Measurements from ENCODE around the gene FAN1. TPM values are rescaled to one million over a fixed set of nuclear protein-coding genes. Genes with fewer than 3 reads are reported as not detected.

The FAN1 gene
- total and polyA plus RNA-seq, 2 donors (not counting 1 experiment from before 2014, with no cell fraction given), result 8.9 to 25.1 TPM

- Histone ChIP-seq H4K20me1 (ENCODE audit: control insufficient read depth, extremely low read depth, insufficient read depth, low read length) (no peaks in the 10 kb centered on the region), H3K36me3 (ENCODE audit: control insufficient read depth, insufficient read depth, low read length) (no peaks in the 10 kb centered on the region), H3K4me3 (replicated peaks in 1 of 4; ENCODE audit: control extremely low read depth in 1 of 4, insufficient read depth in 1 of 4, low read depth in 3 of 4, low read length in 4 of 4) (no peak overlapping the region), H3K9me3 (ENCODE audit: control insufficient read depth, insufficient read depth, low read depth, low read length) (no peaks in the 10 kb centered on the region), H3K79me2 (ENCODE audit: control insufficient read depth, insufficient read depth, low read length) (peaks cover 23% of the 10 kb centered on the region), H3K4me1 (ENCODE audit: control insufficient read depth, extremely low read depth, insufficient read depth, low read length) (no peaks in the 10 kb centered on the region), H2AFZ (ENCODE audit: low read length) (no peak overlapping the region), H3K9ac (ENCODE audit: insufficient read depth, low read length) (no peak overlapping the region), H3K27ac (ENCODE audit: insufficient read depth, low read length) (no peak overlapping the region), H3K27me3 (ENCODE audit: control insufficient read depth, insufficient read depth, low read length) (no peaks in the 10 kb centered on the region), H3K4me2 (ENCODE audit: extremely low read depth, insufficient read depth, low read length) (no peak overlapping the region)
- no peak for DNase-seq (ENCODE audit: low read depth in 2 of 2)
- no peak for TF ChIP-seq EZH2 (IDR thresholded peaks at IDR 0.05; ENCODE audit: low read length, missing control alignments)
- TF ChIP-seq CTCF (conservative IDR thresholded peaks at IDR 0.05 in 1 of 2, IDR thresholded peaks at IDR 0.05 in 1 of 2; ENCODE audit: low read depth in 1 of 2, low read length in 2 of 2), result no peak
Observed at GRCh38 chr15:30979457-30979856, 75.7 kb downstream of the FAN1 start.

GRCh38 chr15:30984118-30984517 is 80.4 kb downstream of the FAN1 start:
- Histone ChIP-seq H3K27me3 (ENCODE audit: control insufficient read depth, insufficient read depth, low read length) (no peaks in the 10 kb centered on the region), H2AFZ (ENCODE audit: low read length) (no peak overlapping the region), H3K9ac (ENCODE audit: insufficient read depth, low read length) (no peak overlapping the region), H3K4me2 (ENCODE audit: extremely low read depth, insufficient read depth, low read length) (no peak overlapping the region), H3K4me1 (ENCODE audit: control insufficient read depth, extremely low read depth, insufficient read depth, low read length) (peaks cover 7% of the 10 kb centered on the region), H3K79me2 (ENCODE audit: control insufficient read depth, insufficient read depth, low read length) (peaks cover 42% of the 10 kb centered on the region), H3K36me3 (ENCODE audit: control insufficient read depth, insufficient read depth, low read length) (peaks cover 6% of the 10 kb centered on the region), H3K9me3 (ENCODE audit: control insufficient read depth, insufficient read depth, low read depth, low read length) (no peaks in the 10 kb centered on the region), H3K27ac (ENCODE audit: insufficient read depth, low read length) (no peak overlapping the region), H3K4me3 (replicated peaks in 1 of 4; ENCODE audit: control extremely low read depth in 1 of 4, insufficient read depth in 1 of 4, low read depth in 3 of 4, low read length in 4 of 4) (no peak overlapping the region), H4K20me1 (ENCODE audit: control insufficient read depth, extremely low read depth, insufficient read depth, low read length) (no peaks in the 10 kb centered on the region)
- peak in 1 of 2 donors; percentile 8 for DNase-seq (ENCODE audit: low read depth in 2 of 2)
- no peak for TF ChIP-seq CTCF (conservative IDR thresholded peaks at IDR 0.05 in 1 of 2, IDR thresholded peaks at IDR 0.05 in 1 of 2; ENCODE audit: low read depth in 1 of 2, low read length in 2 of 2)
- TF ChIP-seq EZH2 (IDR thresholded peaks at IDR 0.05; ENCODE audit: low read length, missing control alignments), result no peak

GRCh38 chr15:30984542-30984941 is 80.8 kb downstream of the FAN1 start:
- Histone ChIP-seq H3K79me2 (ENCODE audit: control insufficient read depth, insufficient read depth, low read length) (peaks cover 42% of the 10 kb centered on the region), H3K4me1 (ENCODE audit: control insufficient read depth, extremely low read depth, insufficient read depth, low read length) (peaks cover 7% of the 10 kb centered on the region), H3K27me3 (ENCODE audit: control insufficient read depth, insufficient read depth, low read length) (no peaks in the 10 kb centered on the region), H3K9ac (ENCODE audit: insufficient read depth, low read length) (no peak overlapping the region), H2AFZ (ENCODE audit: low read length) (no peak overlapping the region), H3K27ac (ENCODE audit: insufficient read depth, low read length) (no peak overlapping the region), H3K4me2 (ENCODE audit: extremely low read depth, insufficient read depth, low read length) (peak overlapping the region; percentile 55), H4K20me1 (ENCODE audit: control insufficient read depth, extremely low read depth, insufficient read depth, low read length) (no peaks in the 10 kb centered on the region), H3K4me3 (replicated peaks in 1 of 4; ENCODE audit: control extremely low read depth in 1 of 4, insufficient read depth in 1 of 4, low read depth in 3 of 4, low read length in 4 of 4) (no peak overlapping the region), H3K9me3 (ENCODE audit: control insufficient read depth, insufficient read depth, low read depth, low read length) (no peaks in the 10 kb centered on the region), H3K36me3 (ENCODE audit: control insufficient read depth, insufficient read depth, low read length) (peaks cover 6% of the 10 kb centered on the region)
- DNase-seq (ENCODE audit: low read depth in 2 of 2), result no peak
- TF ChIP-seq EZH2 (IDR thresholded peaks at IDR 0.05; ENCODE audit: low read length, missing control alignments) (no peak), CTCF (conservative IDR thresholded peaks at IDR 0.05 in 1 of 2, IDR thresholded peaks at IDR 0.05 in 1 of 2; ENCODE audit: low read depth in 1 of 2, low read length in 2 of 2) (no peak)

Data from fibroblast of lung (primary cell).